CD4-positive, alpha-beta memory T cell (primary cell): Measurements from ENCODE around the gene FAM181B. TPM values are rescaled to one million over a fixed set of nuclear protein-coding genes. Genes with fewer than 3 reads are reported as not detected.

Source experiments
- CTCF ChIA-PET: fragments of 350-600 bp; sonication (Branson Sonifier 250); formaldehyde crosslinking; loops from one replicate; lab custom pipeline; 2021; ENCODE audit warnings: inconsistent platforms; ENCODE audit not compliant: partially characterized antibody; lab: Charles Lee
- POLR2A ChIA-PET: fragments of 350-600 bp; sonication (Branson Sonifier 250); formaldehyde crosslinking; loops from one replicate; lab custom pipeline; 2021; ENCODE audit not compliant: partially characterized antibody; lab: Charles Lee
- DNase-seq, 5 donors: peaks; one replicate each; pipeline versions ENCODE4 v3.0.0 to v3.0.0-alpha.2; 2020 to 2022; ENCODE audit warnings: mixed read lengths in 1 of 5
- H3K27ac ChIP-seq: one replicate; pipeline ENCODE4 v1.7.0; 2013; ENCODE audit warnings: low read depth, low read length
- H3K27me3 ChIP-seq: 2 replicates; pipeline ENCODE4 v1.7.0; 2013; ENCODE audit warnings: mild to moderate bottlenecking, low read length, moderate library complexity; ENCODE audit not compliant: insufficient read depth
- H3K36me3 ChIP-seq: 2 replicates; pipeline ENCODE4 v1.7.0; 2013; ENCODE audit warnings: mild to moderate bottlenecking, low read length, moderate library complexity; ENCODE audit not compliant: insufficient read depth
- H3K4me1 ChIP-seq: 2 replicates; pipeline ENCODE4 v1.7.0; 2013; ENCODE audit warnings: mild to moderate bottlenecking, low read length, moderate library complexity; ENCODE audit not compliant: insufficient read depth
- H3K4me3 ChIP-seq, 2 donors: one replicate each; pipeline ENCODE4 v1.7.0; 2013; ENCODE audit warnings: low read length in 2 of 2, mild to moderate bottlenecking in 1 of 2
- H3K9me3 ChIP-seq, 2 donors: one replicate each; pipeline ENCODE4 v1.7.0; 2013; ENCODE audit warnings: low read length in 2 of 2, control low read depth in 1 of 2; ENCODE audit not compliant: control insufficient read depth in 1 of 2
- H3K27ac Mint-ChIP-seq, 7 donors: one replicate each; pipeline ENCODE4 v1.8.0; 2020 to 2021; ENCODE audit warnings: mixed read lengths in 7 of 7, mild to moderate bottlenecking in 6 of 7, inconsistent platforms in 3 of 7, moderate library complexity in 3 of 7
- H3K27me3 Mint-ChIP-seq, 2 donors: one replicate each; pipeline ENCODE4 v1.8.0; 2020 to 2021; ENCODE audit warnings: mixed read lengths in 2 of 2
- H3K36me3 Mint-ChIP-seq, 2 donors: one replicate each; pipeline ENCODE4 v1.8.0; 2020 to 2021; ENCODE audit warnings: mixed read lengths in 2 of 2, inconsistent platforms in 1 of 2, mild to moderate bottlenecking in 1 of 2
- H3K4me1 Mint-ChIP-seq, 4 donors: one replicate each; pipeline ENCODE4 v1.8.0; 2020 to 2021; ENCODE audit warnings: mixed read lengths in 4 of 4, mild to moderate bottlenecking in 1 of 4
- H3K4me3 Mint-ChIP-seq, 8 donors: one replicate each; pipeline ENCODE4 v1.8.0; 2020 to 2021; ENCODE audit warnings: mixed read lengths in 8 of 8, mild to moderate bottlenecking in 7 of 8, moderate library complexity in 6 of 8, inconsistent platforms in 3 of 8
- H3K9me3 Mint-ChIP-seq, 8 donors: one replicate each; pipeline ENCODE4 v1.8.0; 2020 to 2021; ENCODE audit warnings: mixed read lengths in 8 of 8, mild to moderate bottlenecking in 5 of 8, inconsistent platforms in 3 of 8, moderate library complexity in 1 of 8
- intact Hi-C: fragments of 100-400 bp; cut with micrococcal nuclease; formaldehyde crosslinking; loops from one replicate; pipeline ENCODE4 v1.15.1; 2023
- polyA plus RNA-seq, 2 donors: library from polyadenylated mRNA; unstranded; fragments of 300-500 nt; fragmentation: Illumina TruSeq; gene quantifications; one replicate each; pipeline ENCODE4 v1.2.3, GENCODE V29; 2021
- total RNA-seq, 2 experiments: library from RNA; stranded (reverse); gene quantifications; one replicate each; pipeline ENCODE4 v1.2.3, GENCODE V29; 2021

The FAM181B gene
- total and polyA plus RNA-seq, 4 experiments from 2014 or later, result 0.11 TPM; not detected in 3

GRCh38 chr11:82714346-82715174 is 19.1 kb downstream of the FAM181B start:
- ChIA-PET POLR2A (no interaction called here), CTCF (interaction anchor here (1.3 kb wide), 1 partner anchor 9 kb away, joined by 5 read pairs; no protein-coding TSS in a partner anchor)
- Histone ChIP-seq H3K9me3 (no peaks in the 10 kb centered on the region), H3K36me3 (no peaks in the 10 kb centered on the region), H3K4me1 (no peaks in the 10 kb centered on the region), H3K4me3 (no peak overlapping the region), H3K27ac (no peak overlapping the region), H3K27me3 (no peaks in the 10 kb centered on the region)
- Mint-ChIP-seq H3K4me3 (no peak overlapping the region), H3K36me3 (no peaks in the 10 kb centered on the region), H3K9me3 (no peaks in the 10 kb centered on the region), H3K4me1 (no peaks in the 10 kb centered on the region), H3K27ac (no peak overlapping the region), H3K27me3 (peaks cover 0 to 3% of the 10 kb centered on the region in 2 donors)
- no peak for DNase-seq
- intact Hi-C loops, result loop anchor here (5.0 kb wide), 1 partner anchor 1008 kb away; no protein-coding TSS in a partner anchor

DNA sequence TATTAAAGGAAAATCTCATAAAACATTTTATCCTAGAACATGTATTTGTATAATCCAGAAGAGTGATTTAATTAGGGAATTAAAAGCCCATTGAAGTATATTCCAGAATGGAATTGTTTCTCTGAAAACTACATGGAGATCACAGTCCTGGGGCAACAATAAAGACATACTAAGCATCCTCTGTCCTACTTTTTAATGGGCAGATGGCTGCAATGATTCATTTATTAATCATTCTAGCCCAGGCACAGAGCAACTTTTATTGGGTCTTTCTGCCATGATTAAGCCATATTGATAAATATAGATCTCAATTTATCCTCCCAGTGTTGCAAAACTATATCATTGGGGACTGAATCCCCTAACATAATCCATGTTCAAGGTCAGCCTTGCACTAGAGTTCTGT is 22.0 kb downstream of the FAM181B start:
- POLR2A ChIA-PET, result no interaction called here
- Mint-ChIP-seq H3K9me3 (no peaks in the 10 kb centered on the region), H3K4me1 (no peaks in the 10 kb centered on the region), H3K4me3 (no peak overlapping the region), H3K27me3 (peaks cover 0 to 10% of the 10 kb centered on the region in 2 donors), H3K27ac (no peak overlapping the region), H3K36me3 (peaks cover 0 to 3% of the 10 kb centered on the region in 2 donors)
- Histone ChIP-seq H3K27me3 (no peaks in the 10 kb centered on the region), H3K36me3 (no peaks in the 10 kb centered on the region), H3K27ac (no peak overlapping the region), H3K9me3 (no peaks in the 10 kb centered on the region), H3K4me3 (no peak overlapping the region), H3K4me1 (no peaks in the 10 kb centered on the region)
- intact Hi-C loops, result no loop called here
- DNase-seq, result no peak
- CTCF ChIA-PET, result interaction anchor here (0.6 to 1.1 kb wide), 2 partner anchors 9 to 492 kb away, joined by 3 read pairs; no protein-coding TSS in a partner anchor

GRCh38 chr11:82703796-82704195 is 29.9 kb downstream of the FAM181B start:
- Histone ChIP-seq H3K36me3 (no peaks in the 10 kb centered on the region), H3K4me3 (no peak overlapping the region), H3K27me3 (no peaks in the 10 kb centered on the region), H3K4me1 (no peaks in the 10 kb centered on the region), H3K9me3 (no peaks in the 10 kb centered on the region), H3K27ac (no peak overlapping the region)
- CTCF ChIA-PET, result no interaction called here
- Mint-ChIP-seq H3K36me3 (peaks cover 0 to 3% of the 10 kb centered on the region in 2 donors), H3K27ac (no peak overlapping the region), H3K4me3 (no peak overlapping the region), H3K27me3 (peaks cover 4 to 15% of the 10 kb centered on the region in 2 donors), H3K9me3 (no peaks in the 10 kb centered on the region), H3K4me1 (no peaks in the 10 kb centered on the region)
- POLR2A ChIA-PET, result no interaction called here
- intact Hi-C loops, result loop anchor here (2.0 kb wide), 1 partner anchor 1059 kb away; no protein-coding TSS in a partner anchor
- no peak for DNase-seq

DNA sequence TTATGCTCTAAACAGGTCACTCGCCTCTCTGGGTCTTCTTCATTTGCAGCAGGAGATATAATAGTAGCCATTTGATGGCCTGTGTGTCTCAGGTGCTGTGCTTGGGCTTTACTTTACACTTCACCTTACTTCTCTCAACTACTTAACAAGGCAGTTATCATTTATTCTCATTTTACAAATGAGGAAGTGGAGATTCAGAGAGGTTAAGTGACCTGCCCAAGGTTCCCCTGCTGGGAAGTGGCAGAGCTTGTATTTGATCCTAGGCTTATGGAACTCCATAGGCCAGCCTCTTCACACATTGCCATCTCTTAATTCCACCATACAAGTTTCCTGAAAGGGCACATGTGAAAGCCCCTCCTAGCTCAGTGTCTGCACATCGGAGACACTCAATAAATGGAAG is 30.4 kb downstream of the FAM181B start:
- CTCF ChIA-PET, result no interaction called here
- Histone ChIP-seq H3K4me3 (no peak overlapping the region), H3K27ac (no peak overlapping the region), H3K36me3 (no peaks in the 10 kb centered on the region), H3K4me1 (no peaks in the 10 kb centered on the region), H3K9me3 (no peaks in the 10 kb centered on the region), H3K27me3 (no peaks in the 10 kb centered on the region)
- no peaks in the 10 kb centered on the region for H3K9me3 Mint-ChIP-seq
- peaks cover 0 to 3% of the 10 kb centered on the region in 2 donors for H3K36me3 Mint-ChIP-seq
- POLR2A ChIA-PET, result no interaction called here
- peaks cover 4 to 15% of the 10 kb centered on the region in 2 donors for H3K27me3 Mint-ChIP-seq
- H3K4me1 Mint-ChIP-seq, result no peaks in the 10 kb centered on the region
- H3K27ac Mint-ChIP-seq, result no peak overlapping the region
- H3K4me3 Mint-ChIP-seq, result no peak overlapping the region
- DNase-seq, result no peak
- intact Hi-C loops, result loop anchor here (2.0 kb wide), 1 partner anchor 1058 kb away; no protein-coding TSS in a partner anchor

DNA sequence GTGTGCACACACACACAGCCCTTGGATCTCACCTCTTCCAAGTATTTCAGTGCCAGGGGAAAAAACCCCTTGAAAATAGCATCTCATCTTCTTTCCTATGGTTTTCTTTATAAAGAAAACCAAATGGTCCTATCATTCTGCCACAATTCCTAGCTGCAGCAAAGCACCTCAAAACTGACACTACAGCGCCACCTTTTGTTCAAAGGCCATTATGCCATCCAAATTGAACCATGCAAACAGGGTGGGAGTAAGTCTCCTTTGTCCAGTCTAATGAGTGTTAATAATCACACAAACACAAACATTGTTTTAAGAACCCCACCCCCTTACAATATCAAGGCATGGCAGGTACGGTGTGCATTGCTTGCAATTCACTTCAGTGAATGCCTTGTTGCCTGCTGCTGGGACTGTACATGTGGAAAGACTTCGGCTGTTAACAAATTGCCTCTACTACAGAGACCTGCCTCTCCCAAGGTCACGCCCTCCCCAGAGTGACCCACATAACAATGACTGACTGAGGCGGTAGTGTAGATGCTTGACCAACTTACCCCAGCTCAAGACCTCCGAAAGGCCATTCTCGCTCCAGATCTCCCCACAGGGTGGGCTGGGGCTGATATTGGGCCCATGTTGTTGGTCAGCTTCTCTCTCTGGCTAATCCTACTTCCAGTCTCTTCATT is 31.7 kb downstream of the FAM181B start:
- H3K36me3 ChIP-seq, result no peaks in the 10 kb centered on the region
- H3K27ac Mint-ChIP-seq, result no peak overlapping the region
- no peaks in the 10 kb centered on the region for H3K4me1 ChIP-seq
- no peak overlapping the region for H3K4me3 Mint-ChIP-seq
- DNase-seq, result no peak
- H3K9me3 ChIP-seq, result no peaks in the 10 kb centered on the region
- ChIA-PET POLR2A (no interaction called here), CTCF (interaction anchor here (1.5 to 1.8 kb wide), 2 partner anchors 15 to 19 kb away, joined by 3 to 5 read pairs; no protein-coding TSS in a partner anchor)
- H3K9me3 Mint-ChIP-seq, result no peaks in the 10 kb centered on the region
- intact Hi-C loops, result loop anchor here (2.0 kb wide), 1 partner anchor 1057 kb away; no protein-coding TSS in a partner anchor
- no peaks in the 10 kb centered on the region for H3K4me1 Mint-ChIP-seq
- no peak overlapping the region for H3K4me3 ChIP-seq
- H3K36me3 Mint-ChIP-seq, result no peaks in the 10 kb centered on the region
- peaks cover 4 to 9% of the 10 kb centered on the region in 2 donors for H3K27me3 Mint-ChIP-seq
- no peak overlapping the region for H3K27ac ChIP-seq
- H3K27me3 ChIP-seq, result no peaks in the 10 kb centered on the region

DNA sequence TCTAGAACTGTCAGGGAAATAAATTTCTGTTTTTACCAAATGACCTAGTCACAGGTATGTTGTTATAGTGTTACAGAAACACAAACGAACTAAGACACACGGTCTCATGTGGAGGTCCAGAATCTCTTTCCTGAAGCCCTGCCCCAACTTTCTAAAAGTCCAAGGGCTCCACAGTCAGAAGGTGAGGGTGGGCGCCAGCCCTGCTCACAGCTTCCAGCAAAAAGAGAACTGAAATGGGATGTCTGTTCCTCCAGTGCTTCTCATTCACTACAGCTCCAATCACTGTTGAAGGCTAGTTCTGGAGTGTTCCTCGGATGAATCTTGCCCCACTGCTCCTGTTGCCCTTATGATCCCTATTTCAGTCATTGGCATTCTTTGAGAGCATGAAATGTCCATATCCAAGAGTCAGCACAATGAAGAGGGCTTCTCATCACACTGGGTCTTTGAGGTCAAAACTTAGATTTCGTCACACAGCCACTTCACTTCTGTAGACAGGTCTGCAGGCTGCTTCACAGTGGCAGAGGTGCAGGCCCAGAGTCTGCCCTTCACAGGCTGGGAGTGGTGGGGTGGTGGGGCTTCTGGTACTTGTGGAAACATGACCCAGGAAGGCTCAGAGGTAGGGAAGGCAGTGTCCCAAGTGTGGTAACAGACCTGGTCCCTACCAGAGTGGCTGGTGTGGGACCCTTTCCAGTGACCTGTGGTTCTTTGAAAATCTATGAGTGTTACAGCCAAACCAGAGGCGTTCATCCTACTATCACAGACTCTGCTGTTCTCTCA is 34.9 kb downstream of the FAM181B start:
- DNase-seq, result no peak
- intact Hi-C loops, result loop anchor here (5.0 kb wide), 1 partner anchor 911 kb away; no protein-coding TSS in a partner anchor
- no peaks in the 10 kb centered on the region for H3K4me1 Mint-ChIP-seq
- no peaks in the 10 kb centered on the region for H3K9me3 Mint-ChIP-seq
- peaks cover 0 to 9% of the 10 kb centered on the region in 2 donors for H3K27me3 Mint-ChIP-seq
- ChIA-PET CTCF (no interaction called here), POLR2A (no interaction called here)
- Histone ChIP-seq H3K36me3 (no peaks in the 10 kb centered on the region), H3K4me1 (no peaks in the 10 kb centered on the region), H3K9me3 (no peaks in the 10 kb centered on the region), H3K27ac (no peak overlapping the region), H3K4me3 (no peak overlapping the region), H3K27me3 (no peaks in the 10 kb centered on the region)
- H3K27ac Mint-ChIP-seq, result no peak overlapping the region
- H3K4me3 Mint-ChIP-seq, result no peak overlapping the region
- H3K36me3 Mint-ChIP-seq, result no peaks in the 10 kb centered on the region
